Activated T-helper 1 cell treated with Interleukin-2 at 50 U/mL for 16 hours (primary cell): ENCODE results near the gene PDE9A.

Source experiments
- DNase-seq: peaks from one replicate; pipeline ENCODE4 v3.0.0-alpha.2; 2020; ENCODE audit warnings: low read depth

Gene PDE9A

GRCh38 chr21:42642219-42642745, 11.1 kb upstream of the PDE9A start:
- no peak for DNase-seq

DNA sequence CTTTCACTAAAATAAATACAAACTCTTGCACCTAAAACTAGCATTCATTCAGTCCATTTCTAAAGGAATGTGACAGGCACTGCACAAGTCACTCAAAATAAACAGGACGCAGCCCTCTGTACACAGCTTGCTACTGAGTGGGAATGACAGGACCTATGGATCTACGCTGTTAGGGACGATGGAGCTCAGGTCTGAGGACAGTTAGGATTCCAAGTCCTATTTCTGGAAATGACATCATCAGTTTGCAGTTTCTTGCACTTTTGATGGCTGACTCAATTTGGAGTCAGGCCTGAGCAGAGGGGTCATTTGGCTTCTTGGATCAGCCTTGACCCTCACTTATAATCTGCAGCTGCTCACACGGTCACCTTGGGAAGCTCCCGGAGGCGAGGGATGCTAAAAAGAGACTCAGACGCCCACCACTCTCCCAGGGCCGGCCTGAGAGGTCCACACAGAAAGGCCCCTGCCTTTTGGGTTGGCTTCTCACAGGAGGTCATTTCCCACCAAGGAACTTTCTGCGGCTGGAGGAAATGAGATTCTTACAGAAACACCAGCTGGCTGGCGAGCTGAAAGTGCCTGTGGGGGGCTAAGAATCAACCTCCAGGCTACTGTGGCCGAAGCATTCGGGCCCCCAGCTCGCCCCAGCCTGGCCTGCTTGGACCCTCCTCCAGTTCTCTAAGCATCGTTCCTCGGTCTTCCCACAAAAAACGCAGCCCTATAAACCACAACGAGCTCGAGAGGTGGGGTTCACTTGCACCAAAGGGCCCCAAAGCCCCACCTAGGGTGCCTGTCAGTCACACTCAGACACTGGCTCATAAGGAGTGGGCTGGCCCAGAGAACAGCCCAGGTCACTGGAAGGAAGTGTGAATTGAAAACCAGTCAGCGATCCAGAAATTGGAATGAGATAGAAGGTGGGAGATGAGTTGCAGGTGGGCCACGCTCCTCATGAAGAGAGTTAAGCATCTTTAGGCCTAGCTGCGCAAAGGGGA, 8.9 kb upstream of the PDE9A start:
- no peak for DNase-seq

- DNase-seq = no peak
These were observed 8.0 kb upstream of the PDE9A start for GRCh38 chr21:42645211-42646075.

DNA sequence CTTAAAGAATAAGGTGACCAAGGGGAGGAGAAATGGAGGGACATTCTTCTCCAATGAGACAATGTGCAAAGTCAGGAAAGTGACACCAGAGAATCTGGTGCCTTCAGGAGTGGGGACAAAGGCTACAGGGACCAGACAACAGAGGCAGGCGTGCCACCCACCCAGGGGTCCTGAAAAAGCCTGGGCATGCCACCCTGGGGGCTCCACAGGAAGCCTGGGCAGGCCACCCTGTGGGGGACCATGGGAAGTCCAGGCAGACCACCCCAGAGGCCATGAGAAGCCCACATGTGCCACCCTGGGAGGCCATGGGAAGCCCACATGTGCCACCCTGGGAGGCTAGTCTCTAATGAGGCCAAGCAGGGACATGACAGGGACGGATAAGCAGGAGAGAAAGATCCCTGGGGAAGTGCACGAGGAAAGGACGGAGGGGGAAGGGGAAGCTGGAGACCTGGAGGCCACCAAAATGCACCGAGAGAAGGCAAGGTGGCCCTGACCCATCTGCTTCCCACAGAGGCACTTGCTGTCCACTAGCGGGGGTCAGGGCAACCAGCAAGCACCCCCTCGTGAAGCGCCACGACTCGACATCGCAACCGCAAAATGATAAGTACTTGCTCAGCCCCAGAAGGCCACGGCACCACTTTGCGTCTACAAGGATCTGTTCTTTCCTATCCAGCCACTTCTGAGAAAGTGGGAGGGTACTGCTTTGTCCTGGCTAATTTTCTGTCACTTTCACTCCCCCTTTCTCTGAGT, 7.2 kb upstream of the PDE9A start:
- DNase-seq = no peak

DNA sequence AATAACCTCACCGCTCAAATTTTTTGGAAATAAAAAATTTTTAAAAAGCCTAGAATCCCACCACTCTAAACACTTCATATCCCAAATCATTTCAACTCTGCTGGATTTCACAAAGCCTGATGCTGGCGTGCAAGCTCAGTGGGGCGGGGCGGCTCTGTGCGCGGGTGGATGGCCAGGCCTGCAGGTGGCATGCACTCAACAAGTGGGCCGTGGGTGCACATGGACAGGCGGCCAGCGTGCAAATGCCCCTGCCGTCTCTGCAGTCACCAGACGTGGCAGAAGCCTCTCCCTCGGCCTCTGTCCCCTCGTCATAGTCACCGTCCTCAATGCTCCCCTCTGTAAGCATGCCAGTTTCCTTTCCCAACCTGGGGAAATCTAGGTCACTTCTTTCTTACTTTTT, 6.6 kb upstream of the PDE9A start:
- no peak for DNase-seq

- no peak for DNase-seq
These were observed 4.8 kb upstream of the PDE9A start for GRCh38 chr21:42648606-42649005.

GRCh38 chr21:42649122-42650032, 4.0 kb upstream of the PDE9A start:
- DNase-seq = no peak

GRCh38 chr21:42650033-42650370, 3.4 kb upstream of the PDE9A start:
- no peak for DNase-seq

DNA sequence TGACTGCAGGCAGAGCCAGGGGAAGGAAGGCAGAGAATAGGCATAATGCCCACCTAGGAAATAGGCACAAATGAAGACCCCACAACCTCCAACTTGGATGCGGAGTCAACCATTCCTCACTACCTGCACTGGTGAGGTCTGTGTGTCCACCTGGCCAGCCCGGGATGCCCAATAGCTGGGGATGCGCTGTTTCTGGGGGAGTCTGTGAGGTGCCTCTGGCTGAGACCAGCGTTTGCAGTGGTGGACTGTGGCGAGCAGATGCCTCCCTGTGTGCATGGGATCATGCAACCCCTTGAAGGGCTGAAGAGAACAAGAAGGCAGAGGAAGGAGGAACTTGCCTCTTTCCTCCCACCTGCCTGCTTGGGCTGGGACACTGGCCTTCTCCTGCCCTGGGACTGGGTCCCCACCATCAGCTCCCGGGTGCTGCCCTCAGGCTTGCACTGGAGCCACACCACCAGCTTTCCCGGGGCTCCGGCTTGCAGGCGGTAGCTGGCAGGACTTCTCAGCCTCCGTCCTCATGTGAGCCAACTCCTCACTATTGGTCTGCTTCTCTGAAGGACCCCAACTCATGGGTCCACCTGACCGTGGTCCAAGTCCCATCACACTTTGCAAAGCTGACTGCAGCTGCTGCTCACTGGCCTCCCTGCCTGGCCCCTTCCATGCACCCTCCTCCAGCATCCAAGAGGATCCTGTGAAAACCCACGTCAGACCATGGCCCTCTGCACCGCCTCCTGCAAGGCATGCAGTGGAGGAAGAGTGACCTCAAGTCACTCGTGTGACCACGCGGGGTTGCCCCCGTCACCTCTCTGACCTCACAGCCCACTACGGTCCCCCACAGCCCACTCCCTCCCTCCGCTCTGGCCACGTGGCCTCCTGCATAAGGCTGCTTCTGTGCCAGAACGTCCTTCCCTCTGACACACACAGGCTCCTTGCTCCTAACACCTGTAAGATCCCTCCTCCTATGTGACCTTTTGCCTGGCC, 2.7 kb upstream of the PDE9A start:
- DNase-seq = no peak

DNA sequence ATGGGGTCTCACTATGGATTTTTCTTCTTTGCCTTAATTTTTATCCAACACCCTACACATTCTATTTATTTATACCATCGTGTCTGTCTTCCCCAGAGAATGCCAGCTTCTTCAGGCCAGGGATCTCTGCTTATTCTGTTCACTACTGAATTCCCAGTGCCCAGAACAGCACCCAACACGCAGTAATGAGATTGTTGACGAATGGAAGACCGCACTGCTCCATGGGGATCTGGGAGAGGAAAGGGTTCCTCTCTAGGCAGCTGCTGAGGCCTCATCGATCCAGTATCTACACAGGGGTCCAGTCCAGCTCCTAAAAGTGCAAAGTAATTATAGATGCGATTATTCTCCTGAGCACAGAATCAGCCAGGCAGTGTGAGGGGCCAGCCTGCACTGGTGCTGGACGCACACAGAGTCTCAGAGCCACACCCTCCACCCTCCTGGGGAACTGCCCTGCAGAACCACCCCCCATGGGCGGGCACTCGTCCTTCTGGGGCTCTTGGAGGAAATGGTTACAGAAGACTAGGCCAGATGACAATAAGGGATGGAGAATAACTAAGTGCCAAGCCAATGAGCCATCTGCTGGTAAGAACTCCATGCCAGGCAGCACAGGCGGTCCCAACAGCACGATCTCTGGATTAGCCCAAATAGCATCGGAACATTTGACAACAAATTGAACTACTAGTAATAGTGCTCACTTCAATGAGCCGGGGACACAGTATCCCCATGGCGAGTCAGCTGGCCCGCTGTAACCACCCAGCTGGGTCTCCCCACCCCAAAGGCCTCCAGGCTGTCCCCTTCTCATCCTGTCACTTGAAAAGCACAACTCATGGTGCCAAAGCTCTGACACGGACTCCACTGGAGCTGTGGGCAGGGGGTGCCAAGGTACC, 1.7 kb upstream of the PDE9A start:
- no peak for DNase-seq

- no peak for DNase-seq
These were observed 742 bp upstream of the PDE9A start for GRCh38 chr21:42652527-42653230.

DNA sequence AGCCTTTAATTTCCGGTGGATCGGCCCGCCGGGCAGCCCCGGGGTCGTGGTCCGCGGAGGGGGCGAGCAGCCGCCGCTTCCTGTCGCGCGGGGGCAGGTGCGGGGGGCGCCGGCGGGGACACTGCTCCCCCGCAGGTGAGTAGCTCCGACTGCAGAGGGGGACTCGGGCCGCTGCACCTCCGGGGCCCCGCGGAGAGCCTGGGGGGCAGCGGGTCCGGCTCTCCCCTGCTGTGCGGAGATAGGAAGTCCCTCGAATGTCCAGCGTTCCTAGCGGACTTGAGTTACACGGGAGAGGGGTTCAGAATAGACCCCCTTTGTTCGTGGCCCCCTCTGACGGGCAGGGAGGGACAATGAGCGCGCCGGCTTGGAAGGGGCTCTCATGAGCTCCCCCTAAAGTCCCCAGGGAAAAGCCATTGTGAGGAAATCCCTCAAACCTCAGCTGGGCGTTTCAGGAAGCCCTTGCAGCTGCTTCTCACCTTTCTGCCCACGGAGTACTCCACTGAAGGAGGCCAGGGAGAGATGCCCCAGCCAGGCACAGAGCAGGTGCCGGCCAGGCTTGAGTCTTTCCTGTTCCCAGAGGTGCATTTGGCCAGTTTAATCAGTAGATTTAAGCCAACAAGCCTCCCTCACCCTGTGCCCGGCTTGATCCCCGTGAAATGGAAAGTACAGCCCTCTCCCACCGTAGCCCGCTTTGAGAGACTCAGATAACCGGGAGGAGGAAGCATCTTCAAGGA, 925 bp downstream of the PDE9A start:
- DNase-seq = no peak

DNA sequence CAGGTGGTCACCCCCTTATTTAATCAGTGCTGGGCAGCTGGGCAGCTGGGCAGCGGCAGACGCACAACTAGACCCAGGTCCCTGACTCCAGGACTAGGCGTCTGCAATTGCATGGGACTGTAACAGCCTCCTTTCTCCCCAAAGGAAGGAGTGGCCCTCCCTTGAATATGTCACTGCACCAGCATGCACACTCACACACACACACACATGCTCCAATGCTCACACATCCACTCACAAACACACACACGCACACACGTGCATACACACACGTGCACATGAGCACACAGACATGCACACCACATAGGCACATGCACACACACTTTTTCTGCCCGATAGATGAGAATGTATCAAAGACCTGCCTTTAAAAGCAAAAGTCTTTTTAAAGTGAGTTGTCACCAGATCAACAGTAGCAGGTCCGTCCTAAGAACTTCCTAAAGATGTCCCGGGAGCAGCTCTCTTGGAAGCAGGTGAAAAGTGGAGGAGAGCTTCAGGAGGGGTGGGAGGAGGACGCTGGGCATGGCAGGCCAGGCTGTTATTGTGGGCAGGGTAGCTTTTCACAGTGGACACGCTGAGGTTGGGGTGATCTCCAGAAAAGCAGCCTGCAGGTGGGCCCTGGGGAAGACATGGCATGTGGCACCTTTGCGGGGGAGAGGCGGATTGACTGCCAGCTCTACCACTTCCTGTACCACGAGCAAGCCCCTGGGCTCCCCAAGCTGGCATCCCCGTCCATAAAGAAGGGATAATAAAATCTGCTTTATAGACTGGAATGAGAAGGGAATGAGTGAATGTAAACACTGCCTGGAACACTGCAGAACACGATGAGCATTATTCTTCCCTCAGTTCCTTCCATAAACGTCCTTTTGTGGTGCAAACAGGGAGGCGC, 1.7 kb downstream of the PDE9A start:
- DNase-seq = no peak

DNA sequence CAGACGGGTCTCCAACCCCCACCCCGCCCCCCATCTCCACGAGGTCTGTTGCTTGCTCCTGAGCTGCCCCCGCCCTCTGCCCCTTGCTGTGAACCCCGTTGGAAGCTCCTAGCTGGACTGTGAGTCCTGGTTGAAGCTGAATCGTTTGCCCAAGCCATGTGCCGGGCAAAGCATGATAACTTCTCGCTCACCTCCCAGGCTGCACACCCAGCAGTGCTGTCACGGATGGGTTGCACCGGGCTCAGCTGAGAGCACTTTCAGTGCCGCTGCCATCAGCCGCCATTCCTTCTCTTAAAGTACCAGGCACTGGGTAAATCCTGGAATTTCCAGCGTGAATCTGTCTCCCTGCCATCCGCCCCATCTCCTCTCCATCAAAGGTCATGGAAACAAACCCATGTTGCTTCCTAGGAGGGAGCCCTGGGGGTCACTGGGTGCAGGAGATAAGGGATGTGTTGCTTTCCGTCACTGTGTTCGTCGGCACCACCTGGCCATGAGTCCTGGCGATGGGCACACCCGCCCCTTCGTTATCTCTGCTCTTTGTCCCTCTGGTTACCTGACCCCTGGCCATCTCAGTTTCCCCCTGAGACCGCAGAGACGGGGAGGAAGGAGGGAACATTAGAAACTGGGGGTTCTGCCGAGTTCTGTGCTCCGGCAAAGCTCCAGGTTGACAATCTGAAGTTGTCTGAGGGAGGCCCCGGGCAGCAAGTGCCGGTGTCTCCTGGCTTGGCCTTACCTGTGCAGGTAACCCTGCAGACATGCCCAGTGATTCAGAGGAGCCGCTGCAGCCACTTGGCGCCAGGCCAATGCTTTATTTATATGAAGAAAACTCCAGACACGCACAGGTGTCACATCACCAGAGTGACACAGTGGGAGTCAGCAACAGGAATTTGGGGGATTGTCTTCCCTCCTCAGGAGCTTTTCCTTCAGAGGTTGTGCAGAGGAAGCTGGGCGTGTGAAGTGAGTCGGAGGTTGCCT, 2.7 kb downstream of the PDE9A start:
- DNase-seq = no peak

DNA sequence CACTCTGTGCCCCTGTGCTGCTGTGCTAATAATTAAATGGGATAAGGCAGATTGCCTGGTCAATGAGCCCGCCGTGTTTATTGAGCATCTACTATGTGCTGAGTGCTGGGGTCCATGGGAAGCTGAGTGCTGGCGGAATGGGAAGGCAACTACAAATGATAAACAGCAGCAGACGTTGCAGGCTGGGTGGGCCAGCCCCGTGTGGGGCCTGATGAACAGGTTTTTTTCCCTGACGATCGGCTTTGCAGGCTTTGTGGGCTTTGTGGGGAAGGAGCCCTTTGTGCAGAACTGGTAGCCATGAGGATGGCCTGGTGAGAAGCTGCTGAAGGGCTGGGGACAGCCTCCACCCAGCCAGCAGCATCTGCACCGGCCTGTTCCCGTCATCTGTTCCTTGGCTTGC, 3.5 kb downstream of the PDE9A start:
- no peak for DNase-seq
